ENCODE results near the gene STAG2.
"Not testable (repeated sequence)": the region's sequence is repeated elsewhere in the genome, so short reads cannot be mapped to it uniquely, and the experiment has no call there.

Gene STAG2

DNA sequence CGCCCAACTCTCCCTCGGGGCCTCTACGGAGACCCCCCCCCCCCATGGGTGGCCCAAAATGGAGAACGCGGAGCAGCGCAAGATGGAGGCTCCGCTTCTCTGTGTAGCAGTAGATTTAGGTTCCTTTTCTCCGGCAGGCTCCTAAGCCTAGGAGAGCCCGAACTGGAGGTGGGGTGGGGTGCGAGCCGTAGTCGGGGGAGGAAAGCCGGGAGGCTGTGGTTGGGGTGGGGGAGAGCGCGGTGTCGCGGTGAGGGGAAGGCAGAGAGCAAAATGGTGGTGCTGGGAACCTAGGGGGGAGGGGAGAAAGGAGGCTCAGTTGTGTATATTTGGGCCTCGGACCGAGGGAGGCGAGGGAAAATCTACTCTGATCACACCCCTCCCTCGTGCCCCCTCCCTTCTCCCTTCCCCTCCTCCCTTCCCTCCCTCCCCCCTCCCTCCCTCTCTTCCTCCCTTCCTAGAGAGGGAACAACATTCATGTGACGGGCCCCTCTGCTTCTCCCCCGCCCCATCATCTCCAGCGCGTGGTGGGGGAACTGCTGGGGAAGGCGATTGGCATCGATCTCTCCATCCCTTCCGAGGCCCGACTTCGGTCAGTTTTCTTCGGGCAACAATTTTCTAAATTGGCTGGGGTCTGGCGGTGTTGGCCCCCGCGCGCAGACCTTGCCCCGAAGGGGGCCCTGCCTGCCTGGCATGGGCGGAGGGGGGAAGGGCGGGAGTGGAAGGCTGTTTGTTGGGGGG, at the start of gene STAG2:
STAG2 (plus strand) TSS at position 439 of the 738 bp plus-strand sequence. CDS start 60,922 bp downstream, outside the sequence.
- peak; percentile 76 for DNase-seq

DNA sequence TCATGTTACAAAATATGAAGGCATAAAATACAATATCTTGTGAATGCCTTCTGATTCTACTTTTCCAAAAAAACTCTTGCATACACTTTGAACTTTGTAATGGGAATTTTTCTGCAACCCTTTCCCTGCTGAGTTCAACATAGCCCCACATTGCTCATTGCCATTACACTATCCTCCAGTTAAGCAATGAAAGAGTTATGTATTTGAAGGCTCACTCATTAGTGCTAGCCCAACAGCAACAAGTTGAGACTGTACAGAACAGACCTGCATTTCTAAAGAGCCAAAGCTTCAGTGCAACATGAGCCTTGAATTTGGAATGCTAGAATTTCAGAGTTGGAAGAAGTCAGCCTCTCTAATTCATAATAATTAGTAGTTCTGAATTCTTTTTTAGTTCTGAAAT, 44.4 kb upstream of the STAG2 start:
- DNase-seq = no peak

DNA sequence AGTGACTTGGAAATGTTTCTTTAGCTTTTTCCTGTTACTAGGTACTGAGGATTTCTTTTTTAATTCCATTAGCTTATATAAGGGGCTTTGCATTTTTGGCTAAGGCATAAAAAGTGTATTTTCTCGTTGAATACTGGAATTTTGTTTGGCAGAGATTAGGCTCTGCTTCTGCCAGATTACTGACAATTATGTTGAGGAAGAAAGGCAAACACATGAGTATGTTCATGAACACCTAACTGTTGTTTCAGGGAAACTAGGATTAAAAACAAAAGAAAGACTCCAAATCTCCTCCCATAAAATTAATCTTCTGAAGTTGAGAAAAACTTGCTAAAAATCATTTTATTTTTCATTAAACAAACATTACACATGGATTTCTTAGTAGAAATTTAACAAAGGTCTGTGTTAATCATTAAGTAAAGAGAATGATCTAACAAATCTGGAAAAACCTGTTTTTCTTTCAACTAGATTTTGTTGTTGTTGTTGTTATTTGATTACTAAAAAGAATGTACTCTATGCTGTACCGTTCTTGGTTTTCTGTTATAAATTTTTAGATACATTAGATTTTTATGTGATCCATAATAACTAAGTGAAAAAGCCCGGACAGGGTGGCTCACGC, 43.3 kb upstream of the STAG2 start:
- no peak for DNase-seq

DNA sequence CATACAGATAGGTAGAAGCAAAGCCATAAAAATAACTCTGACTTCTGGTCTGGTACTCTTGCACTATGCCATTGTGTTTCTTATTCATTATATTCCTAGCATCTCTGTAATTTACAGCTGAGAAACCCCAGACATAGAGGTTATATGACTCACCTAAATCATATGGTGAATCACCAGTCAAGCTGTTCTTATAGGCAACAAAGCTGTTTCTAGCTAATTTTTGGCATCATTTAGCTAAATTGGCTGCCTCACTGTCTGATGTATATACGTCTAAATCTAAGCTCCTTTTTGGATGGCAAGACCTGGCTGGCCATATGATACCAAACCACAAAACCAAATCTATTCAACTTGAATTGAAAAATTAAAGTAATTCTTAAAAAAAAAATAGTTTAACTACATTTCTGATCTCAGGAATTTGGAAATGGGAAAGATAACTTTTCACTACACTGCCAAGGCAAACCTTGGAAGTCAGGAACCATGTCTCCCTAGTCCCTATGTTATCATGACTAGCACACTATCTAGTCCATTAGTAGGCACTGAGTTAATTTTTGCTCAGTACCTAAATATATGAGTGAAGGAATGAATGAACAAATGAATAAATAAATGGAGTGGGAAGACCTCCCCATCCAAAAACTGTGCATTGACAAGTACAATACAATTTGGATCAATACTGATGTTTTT, 41.3 kb upstream of the STAG2 start:
- no peak for DNase-seq

DNA sequence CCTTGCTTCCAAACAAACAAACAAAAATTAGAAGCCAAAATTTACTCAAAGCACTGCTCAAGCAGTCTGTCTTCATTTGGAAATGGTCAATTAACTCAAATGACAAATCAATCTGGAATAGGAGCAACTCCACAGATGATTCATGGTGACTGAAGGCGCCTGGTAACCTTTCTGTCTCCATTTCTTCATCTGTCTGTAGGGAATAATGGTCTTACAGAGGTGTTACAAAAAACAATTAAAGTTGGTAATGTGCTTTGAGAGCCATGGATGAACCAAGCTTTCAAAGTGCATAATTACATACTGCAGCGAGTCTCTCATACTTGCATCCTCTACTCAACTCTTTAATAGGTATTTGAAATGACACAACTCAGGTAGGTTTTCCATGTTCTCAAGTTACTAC, 38.3 kb upstream of the STAG2 start:
- no peak for DNase-seq

DNA sequence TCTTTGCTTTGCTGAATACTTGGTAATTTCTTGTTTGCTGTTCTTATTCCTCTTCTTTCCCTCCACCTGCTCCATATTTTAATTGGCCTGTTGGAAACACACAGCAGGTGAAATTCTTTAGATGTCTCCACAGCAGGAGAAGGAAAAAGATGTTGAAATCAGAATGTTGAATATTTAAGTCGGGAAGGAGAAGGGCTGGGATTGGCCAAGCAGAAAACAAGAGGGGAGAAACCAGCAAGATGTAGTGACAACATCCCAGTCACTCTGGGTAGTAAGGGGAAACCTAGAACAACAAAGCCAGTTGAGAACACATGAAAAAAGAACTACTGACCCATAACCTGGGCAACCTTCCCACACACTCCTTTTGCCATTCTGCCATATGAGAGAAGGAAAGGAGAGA, 37.3 kb upstream of the STAG2 start:
- DNase-seq = no peak

DNA sequence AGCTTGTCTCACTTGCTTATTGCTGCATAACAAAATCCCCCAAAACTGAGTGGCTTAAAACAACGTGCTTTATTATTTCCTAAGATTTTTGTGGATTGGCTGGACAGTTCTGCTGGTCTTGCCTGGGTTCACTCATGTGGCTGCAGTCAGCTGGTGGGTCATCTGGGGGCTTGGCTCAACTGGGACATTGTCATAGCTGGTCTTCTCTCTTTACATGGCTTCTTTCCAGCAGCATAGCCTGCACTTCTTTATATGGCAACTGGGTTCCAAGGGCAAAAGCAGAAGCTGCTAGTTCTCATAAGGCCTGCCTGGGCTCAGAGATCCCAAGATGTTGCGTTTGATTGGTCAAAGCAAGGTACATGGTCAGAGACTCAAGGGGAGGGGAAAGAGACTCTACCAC, 33.7 kb upstream of the STAG2 start:
- DNase-seq = no peak

DNA sequence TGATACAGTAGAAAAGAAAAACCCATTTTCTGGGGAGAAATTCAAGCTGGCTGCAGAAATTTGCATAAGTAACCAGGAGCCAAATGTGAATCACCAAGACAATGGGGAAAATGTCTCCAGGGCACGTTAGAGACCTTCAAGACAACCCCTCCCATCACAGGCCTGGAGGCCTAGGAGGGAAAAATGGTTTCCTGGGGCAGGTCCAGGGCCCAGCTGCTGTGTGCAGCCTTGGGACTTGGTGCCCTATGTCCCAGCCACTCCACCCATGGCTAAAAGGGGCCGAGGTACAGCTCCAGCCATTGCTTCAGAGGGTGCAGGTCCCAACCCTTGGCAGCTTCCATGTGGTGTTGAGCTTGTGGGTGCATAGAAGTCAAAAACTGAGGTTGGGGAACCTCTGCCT, 29.5 kb upstream of the STAG2 start:
- not testable (repeated sequence) for DNase-seq

DNA sequence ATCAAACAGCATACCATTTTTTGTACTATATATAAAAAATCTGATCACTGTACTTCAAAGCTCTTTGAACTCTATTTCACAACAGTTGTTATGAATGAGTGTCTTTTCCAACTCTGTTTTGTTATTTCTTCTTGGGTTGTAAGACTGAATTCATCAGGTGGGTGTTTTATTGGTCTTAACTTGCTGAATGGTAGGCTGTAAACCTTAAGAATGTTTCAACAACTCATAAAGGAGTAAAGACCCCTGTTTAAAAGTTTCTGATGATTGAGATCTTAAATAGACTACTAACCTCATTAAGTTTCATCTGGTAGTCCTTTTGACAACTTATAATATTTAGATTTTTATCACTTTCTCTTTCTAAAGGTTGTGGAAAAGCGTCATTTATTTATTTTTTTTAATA, 18.4 kb upstream of the STAG2 start:
- DNase-seq = no peak

DNA sequence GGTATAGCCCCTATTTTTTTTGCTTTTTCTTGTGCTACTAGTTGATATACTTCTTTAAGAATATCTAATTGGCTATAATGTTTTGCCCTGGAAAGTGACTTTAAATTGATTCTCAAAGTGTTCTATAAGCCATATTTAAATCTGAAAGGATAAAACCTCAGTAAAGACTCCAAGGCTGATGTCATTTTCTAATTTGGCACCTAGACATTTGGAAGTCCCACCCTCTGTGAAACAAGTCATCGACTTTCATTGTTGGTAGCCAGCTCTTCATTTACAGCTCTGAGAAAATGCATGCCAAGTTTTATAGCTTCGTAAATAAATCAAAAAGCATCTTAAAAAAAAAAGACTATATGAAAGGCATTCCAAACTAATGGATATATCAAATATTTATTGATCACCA, 18.0 kb upstream of the STAG2 start:
- DNase-seq = no peak

DNA sequence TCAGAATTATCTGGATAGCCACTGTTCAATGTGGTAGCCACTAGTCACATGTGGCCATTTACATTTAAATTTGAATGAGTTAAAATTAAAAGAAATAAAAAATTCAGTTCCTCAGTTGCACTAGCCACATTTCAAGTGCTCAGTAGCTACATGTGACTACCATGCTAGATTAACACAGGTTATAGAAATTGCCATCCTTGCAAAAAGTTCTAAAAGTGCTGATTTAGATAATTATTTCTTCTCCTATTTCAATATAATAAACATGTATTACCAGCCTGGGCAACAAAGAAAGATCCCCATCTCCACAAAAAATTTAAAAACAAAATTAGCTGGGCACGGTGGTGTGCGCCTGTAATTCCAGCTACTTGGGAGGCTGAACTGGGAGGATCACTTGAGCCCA, 11.7 kb upstream of the STAG2 start:
- DNase-seq = no peak

DNA sequence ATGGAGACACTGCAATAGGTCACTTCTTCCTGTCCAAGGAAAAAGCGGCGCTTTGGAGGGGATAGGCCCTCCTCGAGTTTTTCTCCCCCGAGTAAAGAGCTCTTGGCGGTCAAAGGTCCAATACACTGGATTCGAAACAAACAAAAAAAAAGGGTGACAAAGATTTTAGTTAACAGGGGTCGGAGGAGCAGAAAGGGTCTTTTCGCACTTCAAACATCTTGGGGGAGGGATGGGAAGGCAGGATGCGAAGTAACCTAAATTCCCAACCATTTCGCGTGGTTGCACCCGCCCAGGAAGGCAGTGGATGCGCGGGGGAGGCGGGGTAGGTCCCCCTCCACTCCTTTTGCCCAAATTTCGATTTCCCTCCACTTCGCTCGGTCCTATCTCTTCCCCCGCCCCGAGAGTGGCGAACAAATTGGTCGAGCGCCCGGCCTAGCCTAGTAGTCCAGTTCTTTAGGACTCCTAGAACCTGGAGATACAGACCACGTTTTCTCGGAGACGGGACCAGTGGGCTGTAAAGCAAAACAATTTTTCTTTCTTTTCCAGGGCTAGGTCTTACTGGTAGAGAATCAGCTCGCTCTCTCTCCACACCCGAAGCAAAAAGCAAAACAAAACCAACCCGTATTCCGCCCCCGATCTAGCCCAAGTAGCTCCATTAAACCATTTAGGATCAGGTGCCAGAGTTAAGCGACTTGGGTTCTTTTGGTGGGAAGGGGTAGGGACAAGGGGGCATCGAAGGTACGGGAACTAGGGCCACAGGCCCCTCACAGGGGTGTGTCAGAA, 2.0 kb upstream of the STAG2 start:
- DNase-seq = no peak

DNA sequence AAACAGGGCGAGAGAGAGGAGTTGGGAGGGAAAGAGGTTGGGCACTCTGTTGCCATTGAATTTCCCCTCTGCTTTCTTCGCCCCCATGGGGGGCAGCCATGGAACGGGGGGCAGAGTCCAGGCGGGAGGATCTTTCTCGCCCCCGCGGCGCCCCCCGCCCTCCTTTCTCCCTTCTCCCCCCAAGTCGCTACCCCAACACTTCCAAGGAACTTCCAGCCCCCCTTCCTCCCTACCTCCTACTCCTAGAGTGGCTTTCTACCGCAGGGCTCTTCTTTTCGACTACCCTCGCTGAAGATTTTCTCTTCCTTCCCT, 594 bp upstream of the STAG2 start:
- no peak for DNase-seq

DNA sequence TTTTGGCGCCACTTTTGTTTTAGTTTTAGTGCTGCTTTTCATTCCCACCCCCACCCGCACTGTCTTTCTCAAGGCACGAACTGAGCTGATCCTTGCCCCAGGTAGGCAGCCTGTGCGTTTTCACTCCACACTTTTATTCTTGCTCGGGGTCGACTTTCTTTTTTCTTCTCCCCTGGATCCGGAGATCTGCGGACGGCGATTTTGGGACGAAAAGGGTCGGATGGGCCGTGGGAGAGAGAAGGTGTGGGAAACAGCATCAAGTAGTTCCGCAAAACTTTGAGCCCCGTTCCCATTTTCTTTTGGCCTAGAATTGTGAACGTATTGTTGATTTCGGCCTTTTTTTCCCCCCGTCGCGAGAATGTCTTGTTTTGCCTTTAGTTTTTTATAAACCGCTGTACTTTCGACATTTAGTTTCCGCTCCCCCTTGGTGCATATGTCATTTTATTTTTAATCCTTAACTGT, 531 bp downstream of the STAG2 start:
- peak; percentile 2 for DNase-seq

DNA sequence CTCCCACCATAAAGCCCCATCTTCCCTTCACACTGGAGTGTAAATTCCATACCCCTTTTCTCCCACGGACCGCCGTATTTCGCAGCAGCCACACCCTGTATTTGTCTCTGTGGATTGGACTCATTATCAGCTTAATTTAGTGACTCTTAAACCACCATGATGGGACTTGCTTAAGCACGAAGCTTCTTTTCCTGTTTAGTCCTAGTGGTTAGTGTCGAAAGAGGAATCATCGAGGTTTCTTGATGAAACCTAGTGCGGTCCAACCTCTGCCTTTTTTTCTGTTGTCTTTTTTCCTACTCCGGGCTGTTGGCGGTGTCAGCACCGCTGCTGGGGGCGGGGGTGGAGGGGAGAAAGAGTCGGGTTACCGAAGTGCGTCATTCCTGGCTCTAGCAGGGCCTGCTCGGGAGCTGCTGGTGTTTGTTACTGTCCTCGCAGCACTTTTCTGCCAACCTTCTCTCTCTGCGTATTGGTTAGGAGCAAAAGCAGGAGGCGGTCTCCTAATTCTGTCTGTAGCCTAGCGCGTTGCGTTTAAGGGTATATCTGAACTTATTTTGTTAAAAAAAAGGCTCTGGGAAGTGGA, 1.4 kb downstream of the STAG2 start:
- DNase-seq = peak; percentile 87

DNA sequence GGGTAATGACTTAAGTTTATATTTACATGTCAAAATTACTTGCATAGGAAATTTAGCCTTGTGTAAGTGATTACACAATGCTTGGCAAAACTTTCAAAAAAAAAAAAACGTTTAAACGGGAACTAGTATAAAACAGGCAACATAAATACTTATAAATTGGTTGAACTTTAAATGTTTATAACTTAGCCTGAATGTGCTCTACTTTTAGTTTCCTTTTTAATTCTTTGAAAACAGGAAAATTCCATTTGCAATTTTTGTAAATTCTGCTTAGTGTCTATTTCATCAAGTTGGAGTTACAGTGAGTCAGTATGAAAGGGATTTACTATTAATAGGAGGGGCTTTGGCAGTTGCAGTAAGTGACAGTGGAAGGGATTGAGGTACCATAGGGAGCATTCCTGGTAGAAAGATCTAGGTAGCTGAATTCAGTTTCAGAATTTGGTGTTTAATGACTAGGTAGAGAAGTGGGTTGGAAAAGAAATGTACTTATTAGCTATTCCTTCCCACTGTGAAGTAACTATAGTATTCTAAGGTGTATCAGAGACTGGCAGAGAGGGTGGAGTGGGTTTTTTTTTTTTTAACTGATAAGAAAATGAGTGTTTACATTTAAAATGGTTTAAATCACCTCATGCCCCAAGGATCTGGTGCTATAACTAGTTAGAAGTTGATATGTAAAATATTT, 2.8 kb downstream of the STAG2 start:
- DNase-seq = peak; percentile 46

DNA sequence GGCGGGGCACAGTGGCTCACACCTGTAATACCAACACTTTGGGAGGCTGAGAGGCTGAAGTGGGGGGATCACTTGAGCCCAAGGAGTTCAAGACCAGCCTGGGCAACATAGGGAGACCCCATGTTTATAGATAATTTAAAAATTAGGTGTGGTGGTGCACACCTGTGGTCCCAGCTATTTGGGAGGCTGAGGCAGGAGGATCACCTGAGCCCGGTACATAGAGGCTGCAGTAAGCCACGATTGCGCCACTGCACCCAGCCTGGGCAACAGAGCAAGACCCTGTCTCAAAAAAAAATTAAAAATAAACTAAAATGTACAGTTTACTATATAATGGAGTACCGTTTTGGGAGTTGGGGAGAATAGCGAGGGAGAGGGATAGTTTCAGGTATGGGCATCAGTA, 4.2 kb downstream of the STAG2 start:
- no peak for DNase-seq

DNA sequence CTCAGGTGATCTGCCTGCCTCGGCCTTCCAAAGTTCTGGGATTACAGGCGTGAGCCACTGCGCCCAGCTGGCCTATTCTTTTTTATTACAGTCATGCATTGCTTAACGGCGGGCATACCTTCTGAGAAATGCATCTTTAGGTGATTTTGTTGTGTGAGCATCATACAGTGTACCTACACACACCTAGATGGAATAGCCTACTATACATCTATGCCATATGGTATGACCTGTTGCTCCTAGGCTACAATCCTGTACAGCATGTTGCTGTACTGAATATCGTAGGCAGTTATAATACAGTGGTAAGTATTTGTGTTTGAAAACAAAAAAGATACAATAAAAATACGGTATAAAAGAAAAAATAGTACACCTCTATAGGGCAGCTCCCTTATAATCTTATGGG, 6.0 kb downstream of the STAG2 start:
- DNase-seq = no peak

DNA sequence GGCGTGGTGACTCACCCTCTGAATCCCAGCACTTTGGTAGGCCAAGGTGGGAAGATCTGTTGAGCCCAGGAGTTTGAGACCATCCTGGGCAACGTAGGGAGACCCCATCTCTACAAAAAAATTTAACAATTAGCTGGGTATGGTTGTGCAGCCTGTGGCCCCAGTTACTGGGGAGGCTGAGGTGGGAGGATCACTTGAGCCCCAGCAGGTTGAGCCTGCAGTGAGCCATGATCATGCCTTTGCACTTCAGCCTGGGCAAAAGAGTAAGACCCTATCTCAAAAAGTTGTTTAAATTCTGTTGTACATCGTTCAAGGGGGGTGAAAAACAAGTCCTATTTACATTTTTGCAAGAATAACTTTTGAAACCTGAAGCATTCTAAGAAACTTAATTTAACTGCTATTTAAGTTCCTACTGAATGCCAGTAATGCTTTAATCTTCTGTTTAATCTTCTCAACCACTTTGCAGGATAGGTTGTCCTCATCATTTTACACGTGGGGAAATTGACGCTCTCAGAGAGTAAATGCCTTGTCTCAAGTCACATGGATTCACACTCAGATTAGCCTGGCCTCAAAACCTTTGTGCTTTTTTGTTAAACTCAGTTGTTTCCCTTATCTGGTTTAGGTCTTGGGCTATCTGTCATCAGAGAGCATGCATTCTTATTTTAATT, 7.0 kb downstream of the STAG2 start:
- no peak for DNase-seq

DNA sequence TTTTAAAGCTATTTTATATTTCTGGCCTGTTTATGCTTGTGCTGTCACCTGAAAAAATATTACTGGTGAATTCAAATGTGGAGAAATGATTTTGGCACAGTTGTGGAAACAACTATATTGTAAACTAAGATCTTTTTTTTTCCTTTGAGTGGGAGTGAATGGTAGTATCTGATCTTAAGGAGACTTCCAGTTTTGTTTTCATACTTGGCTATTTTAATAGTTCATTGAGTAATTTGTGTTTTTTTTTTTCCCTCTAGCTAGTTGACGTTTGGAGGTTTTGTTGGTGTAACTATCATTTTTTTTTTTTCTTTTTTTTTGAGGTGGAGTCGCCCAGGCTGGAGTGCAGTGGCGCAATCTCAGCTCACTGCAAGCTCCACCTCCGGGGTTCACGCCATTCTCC, 10.5 kb downstream of the STAG2 start:
- no peak for DNase-seq

DNA sequence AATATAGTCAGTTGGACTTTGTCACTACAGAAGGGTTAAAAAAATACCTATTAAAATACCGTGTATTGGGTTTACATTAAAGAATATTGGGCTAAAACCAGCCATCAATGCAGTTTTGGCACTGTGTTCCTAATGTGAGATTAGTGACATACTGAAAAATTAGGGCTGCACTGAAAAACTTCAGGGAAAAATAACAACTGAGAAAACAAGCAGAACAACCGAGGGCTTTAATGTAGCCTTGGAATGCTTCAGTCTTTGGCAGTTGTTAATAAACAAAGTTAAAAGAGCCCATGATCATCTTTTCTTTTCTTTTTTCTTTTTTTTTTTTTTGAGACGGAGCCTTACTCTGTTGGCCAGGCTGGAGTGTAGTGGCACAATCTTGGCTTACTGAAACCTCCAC, 12.4 kb downstream of the STAG2 start:
- DNase-seq = no peak

DNA sequence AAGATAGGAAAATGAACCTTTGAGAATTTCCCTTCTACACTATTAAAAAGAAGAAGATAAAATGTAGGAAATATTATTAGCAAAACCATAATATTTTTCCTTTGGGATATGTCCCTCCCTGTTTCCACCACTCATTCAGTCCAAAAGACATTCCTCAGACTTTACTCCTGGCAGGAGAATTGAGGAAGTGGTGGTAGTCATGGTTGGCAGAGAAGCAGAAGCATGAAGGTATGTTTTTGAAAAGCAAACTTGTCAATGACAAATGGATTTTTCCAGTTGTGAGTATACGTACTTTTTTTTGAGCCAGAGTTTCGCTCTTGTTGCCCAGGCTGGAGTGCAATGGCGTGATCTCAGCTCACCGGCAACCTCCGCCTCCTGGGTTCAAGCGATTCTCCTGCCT, 13.7 kb downstream of the STAG2 start:
- no peak for DNase-seq

Measured in GF-D8 (cell line).